ENCODE results near the gene KCTD18.

Gene KCTD18

GRCh38 chr2:200509235-200509611 lies 645 bp downstream of the KCTD18 start:
- H3K9ac ChIP-seq (ENCODE audit: low read length) = peak overlapping the region; percentile 99
- TF ChIP-seq EZH2phosphoT487 (IDR thresholded peaks at IDR 0.05; ENCODE audit: low read depth) (no peak), CTCF (IDR thresholded peaks at IDR 0.05; ENCODE audit: low read depth, low read length) (no peak)
- H3K36me3 ChIP-seq (replicated peaks; ENCODE audit: low read depth, low read length) = peaks cover 5% of the 10 kb centered on the region
- H3K27ac ChIP-seq (ENCODE audit: low read length) = peak overlapping the region; percentile 27
- peaks cover 13% of the 10 kb centered on the region for H3K4me1 ChIP-seq (ENCODE audit: low read length)
- H3K4me3 ChIP-seq (ENCODE audit: low read length) = peak overlapping the region; percentile 100
- H3K27me3 ChIP-seq (ENCODE audit: low read depth, low read length) = peaks cover 25% of the 10 kb centered on the region
- H3K79me2 ChIP-seq (ENCODE audit: low read length) = peaks cover 13% of the 10 kb centered on the region
- peak overlapping the region; percentile 99 for H3K4me2 ChIP-seq (ENCODE audit: low read length)
- peak overlapping the region; percentile 89 for H2AFZ ChIP-seq (ENCODE audit: low read depth, low read length)
- no peaks in the 10 kb centered on the region for H3K9me3 ChIP-seq (ENCODE audit: insufficient read depth, low read length)
- H4K20me1 ChIP-seq (ENCODE audit: insufficient read depth, low read length) = no peaks in the 10 kb centered on the region

GRCh38 chr2:200507179-200507578 lies 2.7 kb downstream of the KCTD18 start:
- peaks cover 13% of the 10 kb centered on the region for H3K79me2 ChIP-seq (ENCODE audit: low read length)
- H3K4me3 ChIP-seq (ENCODE audit: low read length) = no peak overlapping the region

GRCh38 chr2:200506679-200507078 lies 3.2 kb downstream of the KCTD18 start:
- H3K4me1 ChIP-seq (ENCODE audit: low read length) = peaks cover 13% of the 10 kb centered on the region
- H4K20me1 ChIP-seq (ENCODE audit: insufficient read depth, low read length) = no peaks in the 10 kb centered on the region
- H3K27ac ChIP-seq (ENCODE audit: low read length) = no peak overlapping the region
- no peak overlapping the region for H3K4me2 ChIP-seq (ENCODE audit: low read length)
- peaks cover 15% of the 10 kb centered on the region for H3K36me3 ChIP-seq (replicated peaks; ENCODE audit: low read depth, low read length)
- H3K9ac ChIP-seq (ENCODE audit: low read length) = no peak overlapping the region
- no peak overlapping the region for H2AFZ ChIP-seq (ENCODE audit: low read depth, low read length)
- peaks cover 2% of the 10 kb centered on the region; the same call in 1 of the 2 replicates for H3K27me3 ChIP-seq (ENCODE audit: low read depth, low read length)
- H3K79me2 ChIP-seq (ENCODE audit: low read length) = peaks cover 13% of the 10 kb centered on the region
- no peak overlapping the region for H3K4me3 ChIP-seq (ENCODE audit: low read length)
- no peaks in the 10 kb centered on the region for H3K9me3 ChIP-seq (ENCODE audit: insufficient read depth, low read length)
- TF ChIP-seq CTCF (IDR thresholded peaks at IDR 0.05; ENCODE audit: low read depth, low read length) (no peak), EZH2phosphoT487 (IDR thresholded peaks at IDR 0.05; ENCODE audit: low read depth) (no peak)

More at GRCh38 chr2:200507179-200507578, 2.7 kb downstream of the KCTD18 start:
- no peaks in the 10 kb centered on the region for H4K20me1 ChIP-seq (ENCODE audit: insufficient read depth, low read length)
- H3K27ac ChIP-seq (ENCODE audit: low read length) = no peak overlapping the region
- H3K4me1 ChIP-seq (ENCODE audit: low read length) = peaks cover 13% of the 10 kb centered on the region
- H3K9me3 ChIP-seq (ENCODE audit: insufficient read depth, low read length) = no peaks in the 10 kb centered on the region
- peaks cover 7% of the 10 kb centered on the region for H3K27me3 ChIP-seq (ENCODE audit: low read depth, low read length)
- H3K4me2 ChIP-seq (ENCODE audit: low read length) = no peak overlapping the region
- H3K36me3 ChIP-seq (replicated peaks; ENCODE audit: low read depth, low read length) = peaks cover 15% of the 10 kb centered on the region
- no peak overlapping the region for H2AFZ ChIP-seq (ENCODE audit: low read depth, low read length)
- TF ChIP-seq EZH2phosphoT487 (IDR thresholded peaks at IDR 0.05; ENCODE audit: low read depth) (no peak), CTCF (IDR thresholded peaks at IDR 0.05; ENCODE audit: low read depth, low read length) (no peak)
- no peak overlapping the region for H3K9ac ChIP-seq (ENCODE audit: low read length)

GRCh38 chr2:200502196-200502595 lies 7.7 kb downstream of the KCTD18 start:
- Histone ChIP-seq H3K4me3 (ENCODE audit: low read length) (no peak overlapping the region), H3K36me3 (replicated peaks; ENCODE audit: low read depth, low read length) (peaks cover 20% of the 10 kb centered on the region), H3K9me3 (ENCODE audit: insufficient read depth, low read length) (no peaks in the 10 kb centered on the region), H3K79me2 (ENCODE audit: low read length) (no peaks in the 10 kb centered on the region), H4K20me1 (ENCODE audit: insufficient read depth, low read length) (no peaks in the 10 kb centered on the region), H3K9ac (ENCODE audit: low read length) (no peak overlapping the region), H2AFZ (ENCODE audit: low read depth, low read length) (no peak overlapping the region), H3K27me3 (ENCODE audit: low read depth, low read length) (no peaks in the 10 kb centered on the region), H3K4me1 (ENCODE audit: low read length) (no peaks in the 10 kb centered on the region), H3K27ac (ENCODE audit: low read length) (no peak overlapping the region), H3K4me2 (ENCODE audit: low read length) (no peak overlapping the region)
- TF ChIP-seq EZH2phosphoT487 (IDR thresholded peaks at IDR 0.05; ENCODE audit: low read depth) = no peak
- no peak for TF ChIP-seq CTCF (IDR thresholded peaks at IDR 0.05; ENCODE audit: low read depth, low read length)

All from OCI-LY3 (cell line).